Measurements from ENCODE around the gene MXD4. TPM values are rescaled to one million over a fixed set of nuclear protein-coding genes. Genes with fewer than 3 reads are reported as not detected.
A peak's percentile ranks its signal among the peaks of the same experiment; 100 is the strongest.

MXD4 gene
- total RNA-seq, 2 experiments from 2014 or later = 1.5 to 2.3 TPM

- ATAC-seq = peak; percentile 79
- peaks cover 4% of the 10 kb centered on the region for H3K9me3 Mint-ChIP-seq
- H3K36me3 Mint-ChIP-seq (ENCODE audit: low read depth) = no peaks in the 10 kb centered on the region
- H3K27me3 Mint-ChIP-seq = no peaks in the 10 kb centered on the region
- H3K4me1 Mint-ChIP-seq (ENCODE audit: low read depth) = peaks cover 36% of the 10 kb centered on the region
- H3K27ac Mint-ChIP-seq = peak overlapping the region; percentile 73
- DNase-seq = peak; percentile 66
- intact Hi-C loops (cut with micrococcal nuclease) = no loop called here
- CTCF ChIA-PET = interaction anchor here (1.1 kb wide), 1 partner anchor 78 kb away, joined by 3 read pairs; no protein-coding TSS in a partner anchor
- peak overlapping the region; percentile 50 for H3K4me3 Mint-ChIP-seq
- POLR2A ChIA-PET = interaction anchor here (0.6 to 2.2 kb wide), 3 partner anchors 14 to 171 kb away, joined by 3 to 6 read pairs (median 4); partner anchors contain the start of gene RNF4
- no peak for TF ChIP-seq CTCF (IDR thresholded peaks at IDR 0.05)
These were observed 36.0 kb upstream of the MXD4 start for GRCh38 chr4:2297606-2298531.

- CTCF ChIA-PET = interaction anchor here (1.1 to 1.3 kb wide), 2 partner anchors 15 to 77 kb away, joined by 3 read pairs; no protein-coding TSS in a partner anchor
These were observed 35.0 kb upstream of the MXD4 start for GRCh38 chr4:2296631-2297601.

GRCh38 chr4:2295900-2296442 lies 34.1 kb upstream of the MXD4 start:
- Mint-ChIP-seq H3K4me3 (no peak overlapping the region), H3K27ac (peak overlapping the region; percentile 66), H3K36me3 (ENCODE audit: low read depth) (no peaks in the 10 kb centered on the region), H3K9me3 (peaks cover 4% of the 10 kb centered on the region), H3K27me3 (no peaks in the 10 kb centered on the region), H3K4me1 (ENCODE audit: low read depth) (peaks cover 44% of the 10 kb centered on the region)
- intact Hi-C loops (cut with micrococcal nuclease) = no loop called here
- DNase-seq = no peak
- CTCF ChIA-PET = interaction anchor here (1.1 to 1.3 kb wide), 2 partner anchors 14 to 117 kb away, joined by 3 to 5 read pairs; no protein-coding TSS in a partner anchor
- no peak for ATAC-seq
- POLR2A ChIA-PET = interaction anchor here (1.1 to 2.2 kb wide), 4 partner anchors 10 to 173 kb away, joined by 4 to 6 read pairs (median 6); partner anchors contain the start of gene RNF4
- TF ChIP-seq CTCF (IDR thresholded peaks at IDR 0.05) = no peak

More at GRCh38 chr4:2296631-2297601, 35.0 kb upstream of the MXD4 start:
- intact Hi-C loops (cut with micrococcal nuclease) = no loop called here
- no peak for TF ChIP-seq CTCF (IDR thresholded peaks at IDR 0.05)
- POLR2A ChIA-PET = interaction anchor here (1.1 to 2.2 kb wide), 3 partner anchors 11 to 172 kb away, joined by 5 to 6 read pairs (median 6); partner anchors contain the start of gene RNF4
- Mint-ChIP-seq H3K4me3 (peak overlapping the region; percentile 50), H3K4me1 (ENCODE audit: low read depth) (peaks cover 38% of the 10 kb centered on the region), H3K27ac (peak overlapping the region; percentile 73), H3K9me3 (peaks cover 4% of the 10 kb centered on the region), H3K36me3 (ENCODE audit: low read depth) (no peaks in the 10 kb centered on the region), H3K27me3 (no peaks in the 10 kb centered on the region)
- peak; percentile 52 for ATAC-seq
- DNase-seq = peak; percentile 39

- peak overlapping the region; percentile 66 for H3K27ac Mint-ChIP-seq
These were observed 33.6 kb upstream of the MXD4 start for GRCh38 chr4:2295500-2295899.

More at GRCh38 chr4:2295500-2295899, 33.6 kb upstream of the MXD4 start:
- CTCF ChIA-PET = interaction anchor here (1.1 kb wide), 1 partner anchor 117 kb away, joined by 5 read pairs; no protein-coding TSS in a partner anchor
- no peaks in the 10 kb centered on the region for H3K36me3 Mint-ChIP-seq (ENCODE audit: low read depth)
- H3K27me3 Mint-ChIP-seq = no peaks in the 10 kb centered on the region
- peaks cover 48% of the 10 kb centered on the region for H3K4me1 Mint-ChIP-seq (ENCODE audit: low read depth)
- POLR2A ChIA-PET = interaction anchor here (0.9 to 2.2 kb wide), 4 partner anchors 13 to 173 kb away, joined by 3 to 6 read pairs (median 5); partner anchors contain the start of gene RNF4
- intact Hi-C loops (cut with micrococcal nuclease) = no loop called here
- TF ChIP-seq CTCF (IDR thresholded peaks at IDR 0.05) = no peak
- no peak for ATAC-seq
- no peak for DNase-seq
- no peak overlapping the region for H3K4me3 Mint-ChIP-seq
- peaks cover 4% of the 10 kb centered on the region for H3K9me3 Mint-ChIP-seq

All from activated CD8-positive, alpha-beta T cell treated with anti-CD3 and anti-CD28 coated beads for 36 hours (primary cell).